GM06990 (cell line): ENCODE results near the gene CRYBA1.

Source experiments
- DNase-seq: peaks from one replicate; pipeline ENCODE4 v3.0.0-alpha.2; 2011; ENCODE audit not compliant: insufficient read length; ENCODE audit errors: extremely low read depth
- H3K27me3 ChIP-seq: replicated peaks from 2 replicates; pipeline ENCODE4 v1.6.0; 2011; ENCODE audit warnings: low read length; ENCODE audit not compliant: control insufficient read depth, insufficient read depth
- H3K36me3 ChIP-seq: 2 replicates; pipeline ENCODE4 v1.5.1; 2011; ENCODE audit warnings: low read length; ENCODE audit not compliant: control insufficient read depth, insufficient read depth
- H3K4me3 ChIP-seq: replicated peaks from 2 replicates; pipeline ENCODE4 v1.5.1; 2011; ENCODE audit warnings: low read depth, mild to moderate bottlenecking, control low read depth, low read length
- CTCF ChIP-seq: IDR thresholded peaks from 2 replicates; pipeline ENCODE4 v1.5.1; 2011; ENCODE audit warnings: low read length, control low read depth, mild to moderate bottlenecking, inconsistent platforms; ENCODE audit not compliant: insufficient read depth, poor library complexity, severe bottlenecking

Gene CRYBA1

GRCh38 chr17:29210879-29211278 is 35.8 kb upstream of the CRYBA1 start:
- no peak overlapping the region for H3K4me3 ChIP-seq
- TF ChIP-seq CTCF, result no peak
- no peaks in the 10 kb centered on the region for H3K27me3 ChIP-seq
- no peaks in the 10 kb centered on the region for H3K36me3 ChIP-seq
- no peak for DNase-seq

GRCh38 chr17:29212094-29212631 is 34.5 kb upstream of the CRYBA1 start:
- no peak for TF ChIP-seq CTCF
- no peak overlapping the region for H3K4me3 ChIP-seq
- H3K27me3 ChIP-seq, result no peaks in the 10 kb centered on the region
- H3K36me3 ChIP-seq, result no peaks in the 10 kb centered on the region
- DNase-seq, result no peak

- H3K4me3 ChIP-seq, result no peak overlapping the region
- no peak for DNase-seq
- no peaks in the 10 kb centered on the region for H3K27me3 ChIP-seq
- no peak for TF ChIP-seq CTCF
- H3K36me3 ChIP-seq, result no peaks in the 10 kb centered on the region
Observed at GRCh38 chr17:29212681-29213121, 34.0 kb upstream of the CRYBA1 start.

- no peak for DNase-seq
- Histone ChIP-seq H3K4me3 (no peak overlapping the region), H3K27me3 (no peaks in the 10 kb centered on the region), H3K36me3 (no peaks in the 10 kb centered on the region)
- TF ChIP-seq CTCF, result no peak
Observed at GRCh38 chr17:29214215-29215146, 32.2 kb upstream of the CRYBA1 start.

GRCh38 chr17:29215174-29215573 is 31.5 kb upstream of the CRYBA1 start:
- no peak overlapping the region for H3K4me3 ChIP-seq
- no peaks in the 10 kb centered on the region for H3K27me3 ChIP-seq
- no peak for DNase-seq
- H3K36me3 ChIP-seq, result no peaks in the 10 kb centered on the region
- no peak for TF ChIP-seq CTCF
